ENCODE measurements around the gene KCTD16. TPM values are rescaled to one million over a fixed set of nuclear protein-coding genes. Genes with fewer than 3 reads are reported as not detected.

KCTD16 gene
- total RNA-seq, 2 donors from 2014 or later = 0.02 to 0.03 TPM

DNA sequence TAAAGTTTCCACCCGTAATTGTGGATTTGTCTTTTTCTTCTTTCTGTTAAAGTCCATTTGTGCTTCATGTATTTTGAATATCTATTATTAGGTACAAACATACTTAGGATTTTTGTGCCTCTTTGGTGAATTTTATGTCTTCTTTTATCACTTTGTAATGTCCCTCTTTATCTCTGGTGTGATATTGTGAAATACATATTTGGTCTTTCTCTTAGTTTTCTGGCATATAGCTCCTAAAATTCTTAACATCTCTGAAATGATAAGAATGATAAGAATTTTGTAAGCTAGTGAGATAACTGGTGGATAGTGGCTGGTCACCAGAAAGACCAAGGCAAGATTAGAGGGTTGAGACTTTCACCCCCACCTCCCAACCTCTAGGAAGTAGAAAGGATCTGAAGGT is 111.1 kb downstream of the KCTD16 start:
- no peak overlapping the region for H3K4me3 ChIP-seq
- H3K4me1 ChIP-seq = no peaks in the 10 kb centered on the region
- H3K9me3 ChIP-seq = no peaks in the 10 kb centered on the region
- intact Hi-C loops (cut with DNase I) = no loop called here
- H3K36me3 ChIP-seq = no peaks in the 10 kb centered on the region
- no peaks in the 10 kb centered on the region for H3K27me3 ChIP-seq
- H3K27ac ChIP-seq = no peak overlapping the region
- no peak for TF ChIP-seq CTCF (IDR thresholded peaks at IDR 0.05)
- H3K9ac ChIP-seq (ENCODE audit: low read depth in 2 of 2, low read length in 2 of 2) = no peak overlapping the region
- DNase-seq = no peak

DNA sequence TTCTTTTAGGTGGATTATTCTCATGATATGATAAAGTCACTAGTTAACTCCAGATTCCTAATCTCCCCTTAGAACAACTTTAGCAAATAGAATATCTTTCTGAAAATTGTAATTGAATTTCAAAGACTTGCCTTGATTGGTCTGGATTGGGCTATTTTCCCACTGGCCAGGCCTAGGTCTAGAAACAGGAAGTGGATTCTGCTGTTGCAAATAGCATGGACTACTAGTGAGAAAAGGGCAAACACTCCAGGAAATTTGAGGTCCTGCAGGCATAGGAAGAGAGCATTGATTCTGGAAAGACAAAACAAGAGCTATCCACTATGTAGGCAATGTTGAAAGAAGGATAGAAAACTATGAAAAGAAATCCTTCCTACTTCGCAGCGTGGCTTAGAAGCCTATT is 113.4 kb downstream of the KCTD16 start:
- H3K4me1 ChIP-seq = no peaks in the 10 kb centered on the region

GRCh38 chr5:144284931-144285502 is 114.3 kb downstream of the KCTD16 start:
- no peaks in the 10 kb centered on the region for H3K4me1 ChIP-seq
- no peaks in the 10 kb centered on the region for H3K9me3 ChIP-seq
- no peak for DNase-seq
- no peaks in the 10 kb centered on the region for H3K27me3 ChIP-seq
- TF ChIP-seq CTCF (IDR thresholded peaks at IDR 0.05) = no peak
- H3K27ac ChIP-seq = no peak overlapping the region
- H3K4me3 ChIP-seq = no peak overlapping the region
- intact Hi-C loops (cut with DNase I) = no loop called here
- no peak overlapping the region for H3K9ac ChIP-seq (ENCODE audit: low read depth in 2 of 2, low read length in 2 of 2)
- H3K36me3 ChIP-seq = no peaks in the 10 kb centered on the region

More for the DNA sequence above, 113.4 kb downstream of the KCTD16 start:
- Histone ChIP-seq H3K27ac (no peak overlapping the region), H3K36me3 (no peaks in the 10 kb centered on the region), H3K4me3 (no peak overlapping the region), H3K9ac (ENCODE audit: low read depth in 2 of 2, low read length in 2 of 2) (no peak overlapping the region), H3K9me3 (no peaks in the 10 kb centered on the region), H3K27me3 (no peaks in the 10 kb centered on the region)
- no peak for DNase-seq
- TF ChIP-seq CTCF (IDR thresholded peaks at IDR 0.05) = no peak
- intact Hi-C loops (cut with DNase I) = no loop called here

DNA sequence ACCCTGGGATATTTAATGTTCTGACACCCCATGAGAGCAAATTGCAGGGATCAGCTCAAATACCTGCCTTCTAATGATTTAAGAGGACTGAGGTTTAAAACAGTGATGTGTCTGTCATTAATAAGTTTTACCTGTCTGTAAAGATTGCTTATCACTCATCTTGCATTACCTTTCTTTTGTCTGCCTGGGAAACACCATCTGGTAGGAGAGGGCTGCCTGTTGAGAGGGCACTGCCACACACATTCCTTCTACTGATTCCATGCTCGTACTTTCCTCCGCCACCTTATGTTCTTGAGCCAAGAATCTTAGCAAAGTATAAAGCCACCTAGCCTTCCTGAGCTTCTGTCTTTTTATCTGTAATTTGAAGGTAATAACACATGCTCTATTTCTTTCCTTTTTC is 118.6 kb downstream of the KCTD16 start:
- intact Hi-C loops (cut with DNase I) = no loop called here

GRCh38 chr5:144292029-144292428 is 121.4 kb downstream of the KCTD16 start:
- no peak overlapping the region for H3K9ac ChIP-seq (ENCODE audit: low read depth in 2 of 2, low read length in 2 of 2)
- no peaks in the 10 kb centered on the region for H3K9me3 ChIP-seq
- TF ChIP-seq CTCF (IDR thresholded peaks at IDR 0.05) = no peak
- DNase-seq = no peak
- H3K4me1 ChIP-seq = no peaks in the 10 kb centered on the region
- no peaks in the 10 kb centered on the region for H3K36me3 ChIP-seq
- H3K27ac ChIP-seq = no peak overlapping the region
- H3K4me3 ChIP-seq = no peak overlapping the region
- H3K27me3 ChIP-seq = no peaks in the 10 kb centered on the region
- intact Hi-C loops (cut with DNase I) = no loop called here

More for the DNA sequence above, 118.6 kb downstream of the KCTD16 start:
- Histone ChIP-seq H3K9ac (ENCODE audit: low read depth in 2 of 2, low read length in 2 of 2) (no peak overlapping the region), H3K27ac (no peak overlapping the region), H3K36me3 (no peaks in the 10 kb centered on the region), H3K9me3 (no peaks in the 10 kb centered on the region), H3K4me1 (no peaks in the 10 kb centered on the region), H3K4me3 (no peak overlapping the region), H3K27me3 (no peaks in the 10 kb centered on the region)
- DNase-seq = no peak
- no peak for TF ChIP-seq CTCF (IDR thresholded peaks at IDR 0.05)
